K562 (cell line): Measurements from ENCODE around the gene NTSR1. TPM values are rescaled to one million over a fixed set of nuclear protein-coding genes. Genes with fewer than 3 reads are reported as not detected.

Experiments used
- ATAC-seq: fragments of 200-7000 bp; cut with Tn5 transposase; 3 replicates; pipeline ENCODE4 v1.9.1; 2020; ENCODE audit warnings: moderate library complexity
- BruUV-seq: library from RNA; stranded (reverse); fragments of 400-500 nt; replicated peaks from 2 replicates; lab custom pipeline; 2021; lab: Mats Ljungman, UMichigan
- CTCF ChIA-PET: fragments of 300-600 bp; formaldehyde crosslinking; extraction: SDS; loops from one replicate; lab custom pipeline; 2021; ENCODE audit warnings: low intra/inter-chr PET ratio; lab: Yijun Ruan, JAX
- POLR2A ChIA-PET: fragments of 300-600, 350-650 bp; sonication (Branson Sonifier 250); formaldehyde crosslinking; extraction: SDS; loops from one replicate; lab custom pipeline; 2021; ENCODE audit warnings: antibody characterized with exemption, inconsistent platforms; lab: Yijun Ruan, JAX
- DNase-seq, 4 experiments: peaks; one replicate each; pipeline versions ENCODE4 v3.0.0 to v3.0.0-alpha.2; 2011 to 2018; ENCODE audit warnings: low spot score in 3 of 4, mixed read lengths in 3 of 4; ENCODE audit errors: extremely low read depth in 1 of 4
- FAIRE-seq: peaks from 2 replicates; lab custom pipeline; 2011; peaks lifted over from hg19 to GRCh38; lab: Jason Lieb, UNC
- H2AFZ ChIP-seq: 2 replicates; pipeline ENCODE4 v1.6.0; 2011; ENCODE audit warnings: low read depth, low read length, control low read depth, inconsistent platforms
- H3K27ac ChIP-seq: fragments of 200-600 bp; 3 replicates; pipeline ENCODE4 v1.8.0; 2011; ENCODE audit warnings: low read depth, mild to moderate bottlenecking, control low read depth, inconsistent platforms, low read length, moderate library complexity, mixed read lengths; ENCODE audit errors: extremely low read depth
- H3K27me3 ChIP-seq, 2 experiments: fragments of 300-600 bp in 1 of 2; 2 replicates in 1 of 2; 3 replicates in 1 of 2; pipeline versions ENCODE4 v1.6.0 to v1.8.0; 2011; ENCODE audit warnings: inconsistent platforms in 2 of 2, low read length in 2 of 2, mild to moderate bottlenecking in 1 of 2, mixed read lengths in 1 of 2, moderate library complexity in 1 of 2; ENCODE audit not compliant: control insufficient read depth in 2 of 2, insufficient read depth in 2 of 2
- H3K36me3 ChIP-seq: fragments of 300-600 bp; 3 replicates; pipeline ENCODE4 v1.8.0; 2011; ENCODE audit warnings: mild to moderate bottlenecking, low read length, inconsistent platforms; ENCODE audit not compliant: control insufficient read depth, insufficient read depth
- H3K4me1 ChIP-seq, 2 experiments: fragments of 200-600 bp in 1 of 2; replicated peaks in 1 of 2; 2 replicates in 1 of 2; 3 replicates in 1 of 2; pipeline versions ENCODE4 v1.5.1 to v1.8.0; 2011; ENCODE audit warnings: inconsistent platforms in 2 of 2, low read length in 2 of 2, mild to moderate bottlenecking in 1 of 2, mixed read lengths in 1 of 2, moderate library complexity in 1 of 2; ENCODE audit not compliant: control insufficient read depth in 2 of 2, insufficient read depth in 2 of 2
- H3K4me2 ChIP-seq: 2 replicates; pipeline ENCODE4 v1.6.1; 2011; ENCODE audit warnings: low read length, control low read depth, inconsistent platforms, mixed read lengths; ENCODE audit not compliant: insufficient read depth
- H3K4me3 ChIP-seq: fragments of 200-600 bp; sonication (generic), shearing (Covaris generic); 2 replicates; pipeline ENCODE4 v1.5.1; 2016; ENCODE audit warnings: control low read depth, inconsistent platforms
- H3K79me2 ChIP-seq: fragments of 200-600 bp; 3 replicates; pipeline ENCODE4 v1.8.0; 2011; ENCODE audit warnings: low read length, inconsistent platforms; ENCODE audit not compliant: control insufficient read depth, insufficient read depth
- H3K9ac ChIP-seq, 2 experiments: 2 replicates each; pipeline versions ENCODE4 v1.6.0 to v1.6.1; 2011; ENCODE audit warnings: low read depth in 2 of 2, low read length in 2 of 2, control low read depth in 1 of 2, inconsistent platforms in 1 of 2, mild to moderate bottlenecking in 1 of 2, mixed read lengths in 1 of 2; ENCODE audit not compliant: insufficient read depth in 1 of 2
- H3K9me1 ChIP-seq: one replicate; pipeline ENCODE4 v1.6.0; 2011; ENCODE audit warnings: inconsistent platforms, mild to moderate bottlenecking, low read length, moderate library complexity; ENCODE audit not compliant: control insufficient read depth, insufficient read depth
- H3K9me3 ChIP-seq: replicated peaks from 2 replicates; pipeline ENCODE4 v1.5.1; 2011; ENCODE audit warnings: low read depth, low read length, inconsistent platforms; ENCODE audit not compliant: control insufficient read depth, insufficient read depth
- H4K20me1 ChIP-seq: replicated peaks from 2 replicates; pipeline ENCODE4 v1.6.1; 2011; ENCODE audit warnings: low read length, inconsistent platforms, mixed read lengths; ENCODE audit not compliant: control insufficient read depth, insufficient read depth
- BRD9 ChIP-seq: fragments of 450-650 bp; IDR thresholded peaks from 2 replicates; pipeline ENCODE4 v1.6.1; 2018; ENCODE audit warnings: low read depth; ENCODE audit not compliant: partially characterized antibody
- E2F1 ChIP-seq: sonication (generic); formaldehyde crosslinking; IDR thresholded peaks from 2 replicates; pipeline ENCODE4 v1.8.1; 2023; ENCODE audit warnings: mild to moderate bottlenecking, missing genetic modification reagents, moderate library complexity
- EHMT2 ChIP-seq: fragments of 450-650 bp; IDR thresholded peaks from 2 replicates; pipeline ENCODE4 v1.6.1; 2018; ENCODE audit warnings: antibody characterized with exemption
- GTF2A2 ChIP-seq: IDR thresholded peaks from 2 replicates; pipeline ENCODE4 v1.6.1; 2016; ENCODE audit warnings: mild to moderate bottlenecking, missing genetic modification characterization, missing compliant biosample characterization
- HDAC2 ChIP-seq: fragments of 450-650 bp; IDR thresholded peaks from 2 replicates; pipeline ENCODE4 v1.6.1; 2016; ENCODE audit warnings: mild to moderate bottlenecking
- NFRKB ChIP-seq: fragments of 450-650 bp; IDR thresholded peaks from 2 replicates; pipeline ENCODE4 v1.6.1; 2016; ENCODE audit warnings: low read depth
- REST ChIP-seq, 2 experiments: fragments of 450-650 bp; formaldehyde crosslinking in 1 of 2; IDR thresholded peaks; 2 replicates each; pipeline versions ENCODE4 v1.4.0 to v1.6.1; 2014 to 2020; ENCODE audit warnings: mild to moderate bottlenecking in 2 of 2, borderline replicate concordance in 1 of 2, low read depth in 1 of 2
- TEAD1 ChIP-seq, 2 experiments: fragments of 450-650 bp in 1 of 2; sonication (generic) in 1 of 2; formaldehyde crosslinking; IDR thresholded peaks; 2 replicates each; pipeline versions ENCODE4 v1.4.0 to v1.8.0; 2020 to 2022; ENCODE audit warnings: mild to moderate bottlenecking in 2 of 2, missing genetic modification reagents in 1 of 2
- ZNF124 ChIP-seq: sonication (generic); formaldehyde crosslinking; IDR thresholded peaks from 2 replicates; pipeline ENCODE4 v1.8.1; 2022; ENCODE audit warnings: missing genetic modification reagents
- ZNF512 ChIP-seq: IDR thresholded peaks from 2 replicates; pipeline ENCODE4 v1.6.1; 2016; ENCODE audit warnings: missing genetic modification characterization, missing compliant biosample characterization
- WGBS: fragments of 100-300 bp; shearing (Covaris generic); methylation state at CpG from one replicate; pipeline ENCODE4 v1.1.6; 2016; ENCODE audit warnings: low coverage, mixed read lengths; ENCODE audit not compliant: insufficient coverage; ENCODE audit errors: missing lambda C conversion rate; 5-methylcytosine and 5-hydroxymethylcytosine counted together
- in situ Hi-C: fragments of 300-500 bp; cut with MboI; formaldehyde crosslinking; loops from 4 replicates; pipeline ENCODE4 v1.15.0; 2018; ENCODE audit warnings: inconsistent platforms, mixed read lengths
- intact Hi-C: fragments of 100-400 bp; cut with micrococcal nuclease; formaldehyde crosslinking; loops from 2 replicates; pipeline ENCODE4 v1.14.2; 2022
- polyA plus RNA-seq, 8 experiments: library from polyadenylated mRNA; depleted of rRNA in 4 of 8; stranded (reverse) in 5 of 8; unstranded in 3 of 8; fragments of >200 nt; fragmentation: Nextera tagmentation in 2 of 8; fragmentation: Illumina TruSeq in 1 of 8; extraction: Ambion mirVana in 2 of 8; extraction: Trizol in 1 of 8; gene quantifications; 2 replicates each; pipeline versions ENCODE4 v1.2.1 to v1.2.3, GENCODE V29; 2011 to 2014; ENCODE audit warnings: inconsistent platforms in 1 of 8, missing spikeins in 1 of 8
- total RNA-seq, 7 experiments: library from RNA; depleted of rRNA in 6 of 7; stranded (reverse); fragments of >200 nt in 6 of 7; fragmentation: Illumina TruSeq in 2 of 7; extraction: Trizol in 2 of 7; gene quantifications; 2 replicates each; pipeline versions ENCODE4 v1.2.1 to v1.2.3, GENCODE V29; 2011 to 2021; ENCODE audit warnings: low replicate concordance in 1 of 7

The NTSR1 gene
- total and polyA plus RNA-seq, 9 of the 15 experiments (the other 6 are each of a cell fraction or from before 2014, with no cell fraction given) = 0.04 to 0.40 (median 0.13) TPM; not detected in 3

- peaks cover 24 to 35% of the 10 kb centered on the region in 2 experiments for H3K27me3 ChIP-seq
Measured at GRCh38 chr20:62741701-62742491, 33.3 kb downstream of the NTSR1 start.

More at GRCh38 chr20:62741701-62742491, 33.3 kb downstream of the NTSR1 start:
- in situ Hi-C loops = no loop called here
- BruUV-seq = no TSS peak
- CTCF ChIA-PET = no interaction called here
- H3K9me1 ChIP-seq = no peaks in the 10 kb centered on the region
- intact Hi-C loops = no loop called here
- no peak overlapping the region for H3K4me3 ChIP-seq
- no peak overlapping the region; a peak in 1 of 4 replicates for H3K9ac ChIP-seq
- H3K4me1 ChIP-seq = peaks cover 16 to 48% of the 10 kb centered on the region in 2 experiments
- H3K79me2 ChIP-seq = no peaks in the 10 kb centered on the region
- DNase-seq (no peak), ATAC-seq (no peak), FAIRE-seq (no peak)
- TF ChIP-seq ZNF124 (no peak), BRD9 (no peak), REST (IDR thresholded peaks at IDR 0.05; ENCODE audit: borderline replicate concordance) (peak; percentile 27; the same call in 1 of the 2 replicates), REST (CRISPR knock-in tag; IDR thresholded peaks at IDR 0.05; ENCODE audit: low read depth) (no peak; the same call in 1 of the 2 replicates), TEAD1 (CRISPR knock-in tag; IDR thresholded peaks at IDR 0.05) (no peak), ZNF512 (no peak), E2F1 (no peak), HDAC2 (no peak), EHMT2 (0 out of 2 replicates have a peak, but pooled peaks have one; percentile 8), GTF2A2 (no peak), NFRKB (no peak)
- H3K4me2 ChIP-seq = no peak overlapping the region
- no peak overlapping the region for H2AFZ ChIP-seq
- H3K36me3 ChIP-seq = no peaks in the 10 kb centered on the region
- WGBS = 37% methylated on average over 18 of the region's 18 CpGs
- POLR2A ChIA-PET = interaction anchor here (0.9 to 1.7 kb wide), 2 partner anchors 9 kb away, joined by 4 to 6 read pairs; no protein-coding TSS in a partner anchor
- no peaks in the 10 kb centered on the region; the same call in 1 of the 2 replicates for H4K20me1 ChIP-seq
- no peak overlapping the region for H3K27ac ChIP-seq
- no peaks in the 10 kb centered on the region for H3K9me3 ChIP-seq
